Cardiac septum (tissue), 1 donor: Measurements from ENCODE around the gene SMARCC2. TPM values are rescaled to one million over a fixed set of nuclear protein-coding genes. Genes with fewer than 3 reads are reported as not detected.

ENCODE experiments used
- DNase-seq: peaks from one replicate; pipeline ENCODE4 v3.0.0-alpha.2; 2020; ENCODE audit warnings: low spot score
- intact Hi-C: fragments of 100-400 bp; cut with DNase I; formaldehyde crosslinking; loops from one replicate; pipeline ENCODE4 v1.14.0; 2022
- total RNA-seq: library from RNA; stranded (reverse); fragmentation: NEBNext Ultra II Directional; extraction: Animal tissue kit (Norgen Biotek cat#: 25700); gene quantifications from one replicate; pipeline ENCODE4 v1.2.1, GENCODE V29; 2021
- donor health status: DM: no; HTN: no; CAD: no.

Gene SMARCC2
- total RNA-seq, 1 donor from 2014 or later, result 71.5 TPM

- DNase-seq, result no peak
- intact Hi-C loops, result loop anchor here (5.0 to 10.0 kb wide), 3 partner anchors 73 to 371 kb away; partner anchors contain the start of genes CNPY2, GDF11 and RPS26
Observed at GRCh38 chr12:56115329-56115728, 74.0 kb downstream of the SMARCC2 start.

GRCh38 chr12:56114084-56114483, 75.2 kb downstream of the SMARCC2 start:
- no peak for DNase-seq
- intact Hi-C loops, result loop anchor here (10.0 kb wide), 1 partner anchor 369 kb away; the partner anchor contains the start of gene GDF11

Other genes with a start within 250 kb of the SMARCC2 start
- gene PMEL, start 223.4 kb downstream of the SMARCC2 start, total RNA-seq, result 0.75 TPM
- 9.1 TPM for gene CDK2, start 222.7 kb downstream of the SMARCC2 start, total RNA-seq
- gene RAB5B, start 215.4 kb downstream of the SMARCC2 start, total RNA-seq, result 108 TPM
- gene SUOX, start 192.2 kb downstream of the SMARCC2 start, total RNA-seq, result 25.0 TPM
- gene IKZF4, start 168.4 kb downstream of the SMARCC2 start, total RNA-seq, result 8.4 TPM
- 39.5 TPM for gene RPS26, start 147.6 kb downstream of the SMARCC2 start, total RNA-seq
- 1.5 TPM for gene ERBB3, start 109.3 kb downstream of the SMARCC2 start, total RNA-seq
- gene PA2G4, start 84.9 kb downstream of the SMARCC2 start, total RNA-seq, result 61.6 TPM
- 1,517 TPM for gene RPL41, start 72.8 kb downstream of the SMARCC2 start, total RNA-seq
- 6.0 TPM for gene ZC3H10, start 71.2 kb downstream of the SMARCC2 start, total RNA-seq
- gene ESYT1, start 61.2 kb downstream of the SMARCC2 start, total RNA-seq, result 36.2 TPM
- 37.6 TPM for gene MYL6B, start 36.9 kb downstream of the SMARCC2 start, total RNA-seq
- 792 TPM for gene MYL6, start 31.1 kb downstream of the SMARCC2 start, total RNA-seq
- 40.7 TPM for gene RNF41, start 32.4 kb upstream of the SMARCC2 start, total RNA-seq
- 19.6 TPM for gene NABP2, start 34.9 kb upstream of the SMARCC2 start, total RNA-seq
- not detected for gene SLC39A5, start 40.6 kb upstream of the SMARCC2 start, total RNA-seq
- gene ANKRD52, start 68.9 kb upstream of the SMARCC2 start, total RNA-seq, result 28.8 TPM
- gene COQ10A, start 77.5 kb upstream of the SMARCC2 start, total RNA-seq, result 86.8 TPM
- 570 TPM for gene CS, start 110.8 kb upstream of the SMARCC2 start, total RNA-seq
- gene CNPY2, start 126.5 kb upstream of the SMARCC2 start, total RNA-seq, result 38.0 TPM
- 46.3 TPM for gene PAN2, start 144.5 kb upstream of the SMARCC2 start, total RNA-seq
- gene IL23A, start 149.4 kb upstream of the SMARCC2 start, total RNA-seq, result not detected
- gene STAT2, start 170.6 kb upstream of the SMARCC2 start, total RNA-seq, result 41.1 TPM
- gene APOF, start 173.4 kb upstream of the SMARCC2 start, total RNA-seq, result not detected